Islet of Langerhans (tissue), 1 donor: ENCODE results near the gene ADIPOR2.

Experiments used
- FAIRE-seq: peaks from one replicate; lab custom pipeline; 2011; peaks lifted over from hg19 to GRCh38; lab: Jason Lieb, UNC

The ADIPOR2 gene

GRCh38 chr12:1800401-1801302 is 109.8 kb downstream of the ADIPOR2 start:
- FAIRE-seq: no peak

DNA sequence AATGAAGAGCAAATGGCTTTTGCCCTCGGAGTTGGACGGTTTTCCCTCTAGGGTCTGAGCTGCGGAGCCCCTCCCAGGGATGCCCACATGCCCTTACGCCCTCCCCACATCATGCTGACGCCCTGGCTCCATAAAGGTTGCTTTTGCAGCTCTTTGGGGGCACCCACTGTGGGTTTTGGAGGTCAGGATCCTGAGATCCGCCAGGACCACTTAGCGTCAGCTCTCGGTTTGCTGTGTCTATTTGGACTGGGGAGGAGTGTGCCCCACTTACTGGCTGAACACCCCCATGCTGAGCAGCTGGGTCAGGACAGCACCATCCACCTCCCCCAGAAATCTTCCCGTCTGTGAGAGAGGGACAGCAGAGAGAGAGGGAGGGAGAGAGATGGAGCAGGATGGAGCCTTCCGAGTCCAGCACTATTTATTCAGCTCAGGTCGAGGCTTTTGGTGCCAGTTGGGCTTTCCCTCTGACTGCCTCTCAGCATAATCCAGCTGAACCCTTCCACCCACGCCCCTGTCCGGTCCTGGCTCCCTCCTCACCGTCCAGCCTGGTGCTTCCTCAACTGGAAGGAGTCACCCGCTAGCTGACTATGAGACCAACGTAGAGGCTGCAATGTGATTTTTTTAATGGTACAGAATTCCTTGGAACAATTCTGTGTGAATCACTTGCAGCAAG is 110.6 kb downstream of the ADIPOR2 start:
- FAIRE-seq: no peak

DNA sequence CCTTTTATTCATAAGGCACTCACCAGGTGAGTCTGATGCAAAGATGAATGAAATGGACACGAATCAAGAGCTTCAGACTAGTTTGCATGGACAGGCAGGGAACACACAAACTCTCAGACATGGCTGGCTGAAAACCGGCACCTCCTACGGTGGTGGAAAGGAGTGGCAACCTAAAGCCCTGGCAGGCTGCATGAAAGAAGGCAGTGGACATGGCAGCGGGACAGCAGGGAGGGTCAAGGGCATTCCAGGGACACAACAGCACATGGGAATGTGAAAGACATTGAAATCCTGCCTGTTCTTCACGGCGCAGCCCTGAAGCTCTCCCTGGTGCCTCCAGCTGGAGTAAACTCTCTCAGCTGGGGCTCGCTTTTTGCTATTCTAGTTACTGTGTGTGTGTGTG is 112.9 kb downstream of the ADIPOR2 start:
- FAIRE-seq: no peak

GRCh38 chr12:1804545-1805332 is 113.9 kb downstream of the ADIPOR2 start:
- FAIRE-seq: no peak

GRCh38 chr12:1805441-1806081 is 114.7 kb downstream of the ADIPOR2 start:
- FAIRE-seq: no peak

- FAIRE-seq: no peak
Measured at GRCh38 chr12:1806301-1807086, 115.6 kb downstream of the ADIPOR2 start.

- no peak for FAIRE-seq
Measured at GRCh38 chr12:1807087-1807860, 116.4 kb downstream of the ADIPOR2 start.

DNA sequence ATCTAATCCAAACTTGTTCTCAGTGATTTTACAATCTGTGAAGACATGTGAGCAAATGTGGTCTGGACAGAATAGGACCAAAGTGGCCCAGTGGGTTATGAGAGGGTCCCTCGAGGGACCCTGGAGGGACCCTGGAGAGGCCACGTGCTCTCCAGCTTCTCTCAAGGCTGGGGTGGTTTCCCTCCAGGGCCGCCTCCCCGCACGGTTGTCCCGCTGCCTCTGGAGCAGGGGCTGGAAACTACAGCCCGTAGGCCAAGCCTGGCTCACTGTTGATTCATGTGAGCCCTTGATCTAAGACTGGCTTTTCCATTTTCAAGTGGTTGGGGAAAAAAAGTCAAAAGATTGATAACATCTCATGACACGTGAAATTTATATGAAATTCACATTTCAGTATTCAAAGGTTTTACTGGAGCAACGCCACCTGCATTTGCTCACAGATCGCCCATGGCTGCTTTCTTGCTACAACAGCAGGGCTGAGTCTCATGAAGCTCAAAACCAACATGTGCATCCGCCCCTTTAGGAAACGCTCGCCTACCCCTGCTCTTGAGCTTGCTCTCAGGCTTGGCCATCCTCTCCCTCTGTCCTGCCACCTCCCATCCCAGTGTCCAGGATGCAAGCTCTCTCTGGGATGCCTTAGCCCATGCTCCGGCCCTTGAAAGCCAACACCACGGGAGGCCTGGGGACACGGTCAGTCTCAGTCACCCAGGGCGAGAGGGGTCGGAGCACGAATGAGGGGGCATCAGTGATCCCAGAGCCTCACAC is 117.3 kb downstream of the ADIPOR2 start:
- no peak for FAIRE-seq

GRCh38 chr12:1808798-1809480 is 118.1 kb downstream of the ADIPOR2 start:
- no peak for FAIRE-seq

DNA sequence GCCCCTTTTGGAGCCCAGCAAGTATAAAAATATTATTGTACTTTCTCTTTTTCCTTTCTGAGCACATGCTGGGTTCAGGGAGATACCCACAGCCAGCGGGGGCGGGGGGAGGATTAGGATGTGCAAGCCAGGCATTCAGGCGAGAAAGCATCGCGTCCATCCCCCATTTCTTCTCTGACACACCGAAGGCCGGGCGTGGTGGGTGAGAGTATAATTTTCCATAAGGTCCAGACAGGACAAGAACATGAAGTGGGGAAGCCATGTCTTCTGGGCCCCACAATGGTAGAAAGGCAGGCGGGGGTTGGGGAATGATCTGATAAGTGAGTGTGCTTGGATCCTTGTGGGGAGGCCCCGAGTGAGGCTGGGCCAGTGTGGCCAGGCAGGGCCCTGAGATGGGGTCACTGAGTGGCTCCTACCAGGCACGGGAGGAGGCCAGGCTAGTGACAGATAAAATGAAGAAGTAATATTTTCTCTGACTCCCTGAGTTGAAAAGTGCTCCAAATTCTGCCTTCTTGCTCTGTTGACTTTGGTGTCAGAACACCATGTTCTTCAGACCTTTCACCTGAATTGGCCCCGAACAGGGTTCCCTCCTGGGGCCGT is 118.8 kb downstream of the ADIPOR2 start:
- FAIRE-seq: no peak

DNA sequence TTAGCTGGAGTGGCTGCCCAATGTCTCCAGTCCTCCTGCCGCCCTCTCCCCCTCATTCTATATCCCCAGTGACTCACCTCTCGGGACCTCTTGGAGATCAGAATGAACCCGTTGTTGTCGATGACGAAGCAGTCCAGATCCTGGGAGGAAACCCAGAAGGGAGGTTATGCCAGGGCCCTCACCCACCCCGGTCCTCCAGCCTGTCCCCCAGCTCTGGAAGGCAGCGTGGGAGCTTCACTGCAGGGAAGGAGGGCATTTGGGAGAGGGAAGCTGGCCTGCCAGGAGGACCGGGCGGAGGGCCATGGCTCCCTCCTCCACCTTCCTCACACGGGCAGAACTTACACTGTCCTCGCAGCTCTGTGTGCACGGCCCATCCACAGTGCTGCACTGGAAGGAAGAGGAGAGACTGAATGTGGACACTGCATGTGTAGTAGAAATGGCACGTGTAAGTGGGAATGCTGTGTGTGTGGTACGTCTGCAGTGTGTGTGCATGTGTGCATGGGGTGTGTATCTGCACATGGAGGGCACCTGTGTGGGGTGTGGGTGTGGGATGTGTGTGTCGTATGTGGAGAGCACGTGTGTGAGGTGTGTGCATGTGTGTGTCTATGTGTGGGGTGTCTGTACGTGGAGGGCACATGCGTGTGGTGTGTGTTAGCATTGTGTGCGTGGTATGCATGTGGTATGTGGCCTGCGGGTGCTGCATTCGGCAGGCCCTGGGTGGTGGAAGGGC is 119.5 kb downstream of the ADIPOR2 start:
- no peak for FAIRE-seq

DNA sequence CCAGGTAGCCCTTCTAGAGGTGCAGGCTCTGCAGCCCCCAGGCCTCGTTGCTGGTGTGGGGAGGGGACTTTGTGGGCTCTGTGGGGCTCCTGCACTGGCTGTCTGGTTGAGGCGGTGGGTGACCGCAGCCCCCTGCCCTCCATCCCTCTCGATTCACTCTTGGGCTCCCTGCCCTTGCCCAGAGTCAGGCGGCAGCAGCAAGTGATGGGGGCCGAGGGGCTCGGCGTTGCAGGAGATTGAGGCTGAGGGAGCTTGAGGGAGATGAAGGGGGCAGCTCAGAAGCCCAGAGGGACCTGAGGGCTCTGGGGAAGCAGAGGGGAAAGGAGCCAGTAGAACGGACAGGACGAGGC is 120.0 kb downstream of the ADIPOR2 start:
- no peak for FAIRE-seq

DNA sequence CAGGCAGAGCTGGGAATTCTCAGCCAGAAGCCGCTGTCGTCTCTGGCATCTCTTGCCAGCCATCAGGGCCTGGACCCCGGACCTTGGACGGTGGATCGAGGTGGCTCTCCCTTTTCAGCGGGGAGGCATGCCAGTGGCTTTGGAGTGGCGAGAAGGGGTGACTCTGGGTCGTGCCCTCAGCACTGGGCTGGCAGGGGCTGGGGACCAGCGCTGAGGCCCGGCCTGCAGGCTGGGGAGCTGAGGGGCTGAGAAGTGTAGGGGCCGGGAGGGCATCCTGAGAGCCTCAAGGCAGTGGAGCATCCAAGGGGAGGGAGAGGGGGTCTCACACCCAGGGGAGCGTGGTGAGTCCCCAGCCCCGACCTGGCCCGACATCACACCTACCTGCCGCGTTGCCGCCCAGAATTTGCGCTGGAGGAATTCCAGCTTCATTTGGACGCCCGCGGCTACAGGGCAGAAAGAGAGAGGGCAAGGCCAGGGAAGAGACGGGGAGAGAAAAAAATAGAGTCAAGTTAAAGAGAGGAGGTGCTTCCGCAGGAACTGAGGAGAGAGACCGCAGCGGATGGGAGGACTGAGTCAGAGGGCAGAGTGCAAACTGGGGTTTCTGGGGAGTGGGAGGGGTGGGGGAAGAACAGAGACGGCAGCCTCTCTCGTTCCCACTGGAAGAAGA is 120.5 kb downstream of the ADIPOR2 start:
- no peak for FAIRE-seq

DNA sequence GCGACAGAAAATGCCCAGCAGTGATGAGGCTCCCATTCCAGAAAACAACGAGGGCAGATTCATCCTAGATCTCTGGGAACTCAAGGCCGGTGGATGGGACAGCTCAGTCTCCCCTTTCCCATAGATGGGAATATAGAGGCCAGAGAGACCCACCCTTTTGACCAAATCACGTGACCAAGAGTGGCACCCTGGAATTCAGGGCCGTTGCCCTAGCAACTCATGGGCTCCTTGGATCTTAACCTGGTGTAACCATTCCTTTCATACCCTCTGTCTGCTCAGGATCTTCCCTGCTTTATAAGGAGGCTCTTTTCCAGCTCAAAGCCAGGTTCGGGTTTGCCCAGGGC is 121.0 kb downstream of the ADIPOR2 start:
- no peak for FAIRE-seq

DNA sequence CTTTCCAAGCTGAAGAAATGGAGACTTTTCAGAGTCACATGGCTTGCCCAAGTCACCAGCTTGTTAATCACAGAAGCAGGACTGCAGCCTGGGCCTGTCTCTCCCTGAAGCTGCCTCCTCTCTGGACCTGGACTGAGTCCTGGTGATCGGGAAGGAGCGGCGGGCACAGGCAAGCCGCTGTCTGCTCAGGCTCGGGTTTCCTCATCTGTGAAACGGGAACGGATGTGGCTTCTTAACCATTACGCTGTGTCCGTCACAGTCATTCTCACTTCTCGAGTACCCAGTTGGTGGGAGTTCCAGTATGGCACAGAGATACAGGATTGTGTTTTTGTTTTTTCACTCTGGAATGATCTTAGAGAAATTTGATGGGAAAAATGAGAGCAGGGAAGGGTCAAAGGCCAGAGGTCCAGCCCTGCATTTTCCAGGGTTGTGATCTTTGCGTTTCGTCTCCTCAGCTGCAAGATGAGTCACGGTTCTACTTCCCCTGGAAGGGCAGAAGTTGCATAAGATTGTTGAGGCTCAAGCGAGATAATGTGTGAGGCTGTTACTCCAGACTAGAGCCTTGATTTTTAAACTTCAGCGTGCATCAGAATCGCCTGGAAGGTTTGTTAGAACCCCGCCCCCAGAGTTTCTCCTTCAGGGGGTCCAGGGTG is 121.9 kb downstream of the ADIPOR2 start:
- no peak for FAIRE-seq

GRCh38 chr12:1814266-1814665 is 123.4 kb downstream of the ADIPOR2 start:
- no peak for FAIRE-seq

GRCh38 chr12:1815108-1815507 is 124.2 kb downstream of the ADIPOR2 start:
- FAIRE-seq: no peak
